GM19099 (cell line): ENCODE data around the gene OR51Q1.

Experiments used
- POLR2A ChIP-seq: IDR thresholded peaks from 3 replicates; pipeline ENCODE4 v1.6.1; 2011; ENCODE audit warnings: low read depth; ENCODE audit not compliant: insufficient read length; ENCODE audit errors: extremely low read depth

The OR51Q1 gene, protein sequence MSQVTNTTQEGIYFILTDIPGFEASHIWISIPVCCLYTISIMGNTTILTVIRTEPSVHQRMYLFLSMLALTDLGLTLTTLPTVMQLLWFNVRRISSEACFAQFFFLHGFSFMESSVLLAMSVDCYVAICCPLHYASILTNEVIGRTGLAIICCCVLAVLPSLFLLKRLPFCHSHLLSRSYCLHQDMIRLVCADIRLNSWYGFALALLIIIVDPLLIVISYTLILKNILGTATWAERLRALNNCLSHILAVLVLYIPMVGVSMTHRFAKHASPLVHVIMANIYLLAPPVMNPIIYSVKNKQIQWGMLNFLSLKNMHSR

GRCh38 chr11:5421811-5422210 lies at the start of gene OR51Q1:
TSS of gene OR51Q1 (plus strand) at chr11:5422111. CDS start at chr11:5422201, 90 bp downstream.
- no peak for TF ChIP-seq POLR2A

DNA sequence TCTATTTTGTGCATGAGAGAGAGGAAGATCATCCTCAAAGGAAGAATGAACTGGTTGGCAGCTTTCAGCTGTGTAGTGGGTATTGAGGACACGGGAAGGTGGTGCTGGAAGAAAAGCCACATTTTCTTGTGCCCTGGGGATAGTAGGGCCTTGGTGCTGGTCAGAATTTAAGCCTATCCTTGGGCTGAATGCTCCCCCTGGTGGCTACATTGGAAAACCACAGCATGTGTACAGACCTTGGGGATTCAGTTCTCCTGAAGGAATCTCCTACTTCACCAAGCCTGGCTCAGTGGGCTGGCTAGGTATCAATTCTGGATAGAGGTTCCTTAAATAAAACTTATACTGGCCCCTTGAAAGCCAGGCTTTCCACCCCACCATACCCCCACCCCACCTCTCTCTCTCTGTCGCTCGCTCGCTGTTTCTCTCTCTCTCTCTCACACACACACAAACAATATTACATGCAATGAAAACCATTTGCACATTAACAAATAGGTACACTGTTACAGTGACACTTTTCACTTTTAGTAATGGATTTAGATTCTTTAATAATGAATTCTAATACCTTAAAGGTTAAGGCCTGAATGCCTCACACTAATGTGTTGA lies 41.1 kb upstream of the OR51Q1 start:
- TF ChIP-seq POLR2A, result no peak

GRCh38 chr11:5383576-5383975 lies 38.3 kb upstream of the OR51Q1 start, which contains the start of gene OR51M1:
TSS of gene OR51M1 (plus strand) at chr11:5383812. CDS start at chr11:5389399, 5,587 bp downstream.
- TF ChIP-seq POLR2A, result no peak

- TF ChIP-seq POLR2A, result no peak
Measured at GRCh38 chr11:5384335-5384734, 37.6 kb upstream of the OR51Q1 start.

- TF ChIP-seq POLR2A, result no peak
Measured at GRCh38 chr11:5390210-5390609, 31.7 kb upstream of the OR51Q1 start.

- TF ChIP-seq POLR2A, result no peak
Measured at GRCh38 chr11:5394091-5394490, 27.8 kb upstream of the OR51Q1 start.

DNA sequence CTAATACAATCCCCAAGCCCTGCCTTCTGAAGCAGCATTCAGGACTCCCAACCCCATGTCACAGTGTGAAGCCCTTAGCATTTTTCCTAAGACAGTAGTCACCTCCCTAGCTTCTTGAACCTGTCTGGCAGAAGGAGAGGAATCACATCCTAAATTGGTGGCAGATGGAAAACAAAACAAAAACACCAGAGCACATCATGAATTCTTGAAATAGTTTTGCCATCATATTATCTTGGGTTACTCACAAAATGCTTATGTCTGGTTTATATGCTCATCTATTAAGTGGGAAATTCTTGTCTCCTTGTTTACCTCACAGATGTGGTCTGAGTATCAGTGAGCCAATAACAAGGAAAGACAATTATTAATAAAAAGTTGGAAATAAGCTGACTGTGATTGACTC lies 23.0 kb upstream of the OR51Q1 start:
- no peak for TF ChIP-seq POLR2A

- no peak for TF ChIP-seq POLR2A
Measured at GRCh38 chr11:5405173-5405572, 16.7 kb upstream of the OR51Q1 start.

DNA sequence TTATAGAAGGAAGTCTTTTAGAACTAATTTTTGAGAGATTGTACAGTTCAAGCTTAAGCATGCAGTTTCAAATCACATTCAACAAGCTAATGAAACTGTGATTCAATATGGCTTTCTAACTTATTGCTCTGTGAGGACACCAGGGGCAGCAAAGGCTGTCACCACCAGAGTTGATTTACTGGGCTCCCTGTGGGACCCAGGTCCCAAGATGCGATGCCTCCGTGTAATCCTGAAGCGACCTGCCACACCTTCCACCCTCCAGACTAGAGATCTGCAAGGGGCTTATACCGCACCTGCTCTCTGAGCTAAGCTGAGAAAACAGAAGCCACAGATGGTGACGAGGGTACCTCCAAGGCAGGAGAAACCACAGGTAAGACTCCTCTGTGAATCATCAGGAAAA lies 918 bp upstream of the OR51Q1 start:
- TF ChIP-seq POLR2A, result no peak

DNA sequence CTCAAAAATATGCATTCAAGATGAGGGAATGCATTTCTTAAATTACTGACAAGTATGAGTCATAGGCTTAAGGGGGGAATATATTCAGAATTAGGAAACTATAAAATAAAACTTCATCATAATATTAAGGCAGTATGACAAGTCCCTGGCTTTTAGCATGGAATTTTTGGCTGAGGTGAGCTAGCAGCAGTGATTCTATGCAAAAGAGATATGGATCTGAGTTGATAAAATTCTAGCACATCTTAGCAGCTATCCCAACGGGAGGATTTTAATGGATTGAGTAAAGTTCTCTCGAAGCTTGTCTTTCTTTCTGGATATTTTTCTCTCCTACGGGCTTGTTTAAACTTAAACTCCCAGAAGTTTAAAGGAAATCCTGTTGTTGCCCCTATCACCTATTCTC lies 1.2 kb downstream of the OR51Q1 start:
- no peak for TF ChIP-seq POLR2A

GRCh38 chr11:5441414-5441813 lies 19.5 kb downstream of the OR51Q1 start, which contains the start of gene OR51I1:
TSS of gene OR51I1 (minus strand) at chr11:5441514. CDS start at chr11:5441514, 0 bp downstream.
- no peak for TF ChIP-seq POLR2A

DNA sequence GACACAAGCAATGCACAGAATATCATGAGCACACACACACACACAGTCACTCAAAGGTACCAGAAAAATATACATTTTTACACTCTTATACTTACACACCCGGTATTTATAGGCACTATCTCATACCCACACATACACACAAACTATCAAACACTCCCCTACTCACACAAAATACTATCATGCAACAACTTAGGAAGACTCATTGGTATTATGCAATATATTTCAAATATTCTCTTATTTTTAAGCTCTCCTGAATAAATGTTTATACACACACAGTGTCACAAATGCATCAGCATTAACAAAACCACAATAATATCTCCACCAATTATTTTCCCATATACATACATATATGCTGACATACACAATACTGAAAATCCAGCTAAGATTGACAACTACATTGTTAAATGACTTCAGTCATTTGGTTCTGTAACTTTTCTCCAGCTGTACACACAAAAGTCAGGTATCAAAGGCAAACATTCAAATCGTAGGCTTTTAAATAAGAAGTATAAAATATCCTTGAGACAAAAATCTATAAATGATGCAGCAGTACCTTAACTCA lies 22.0 kb downstream of the OR51Q1 start:
- TF ChIP-seq POLR2A, result no peak

- TF ChIP-seq POLR2A, result no peak
Measured at GRCh38 chr11:5449023-5449422, 27.1 kb downstream of the OR51Q1 start, which contains the start of gene OR51I2. TSS of gene OR51I2 (plus strand) at chr11:5449323. CDS start at chr11:5453489, 4,166 bp downstream.

GRCh38 chr11:5449432-5449831 lies 27.5 kb downstream of the OR51Q1 start:
- no peak for TF ChIP-seq POLR2A

DNA sequence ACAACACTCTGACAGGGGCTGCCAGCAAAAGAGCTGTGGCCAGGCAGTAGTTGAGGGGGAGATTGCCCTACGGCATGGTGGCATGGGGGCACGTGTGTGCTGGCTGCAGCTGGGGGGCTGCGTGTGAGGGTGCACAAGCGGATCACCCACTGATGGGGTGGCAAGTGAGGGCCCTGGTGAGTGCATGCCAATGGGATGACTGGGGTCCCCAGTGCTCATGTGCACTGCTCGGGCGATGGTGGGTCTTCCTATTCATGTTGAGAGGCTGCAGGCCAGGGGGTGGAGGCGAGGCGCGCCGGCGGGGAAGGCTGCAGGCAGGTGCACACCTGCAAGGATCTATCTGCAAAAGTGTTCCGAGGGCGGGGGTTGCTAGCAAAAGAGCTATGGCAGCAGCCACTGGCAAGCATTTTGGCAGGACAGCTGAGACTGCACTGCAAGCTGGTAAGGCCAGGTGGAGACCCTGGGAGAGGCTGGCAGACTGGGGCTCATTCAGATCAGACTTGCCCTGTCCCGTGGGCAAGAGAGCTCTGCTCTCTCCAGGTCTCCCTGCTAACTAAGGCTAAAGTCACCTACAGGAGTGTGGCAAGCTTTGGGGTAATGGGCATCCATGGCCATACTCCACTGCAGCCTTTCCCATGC lies 39.2 kb downstream of the OR51Q1 start:
- TF ChIP-seq POLR2A, result no peak
